Spleen (tissue), 11 donors: Measurements from ENCODE around the gene SLC25A26. TPM values are rescaled to one million over a fixed set of nuclear protein-coding genes. Genes with fewer than 3 reads are reported as not detected.

Experiments used
- DNase-seq: peaks from one replicate; pipeline ENCODE4 v3.0.0-alpha.2; 2020
- H3K27ac ChIP-seq, 8 donors: fragments of 200-600 bp; sonication (generic) in 7 of 8; 1 replicate in 4 of 8; 2 replicates in 4 of 8; pipeline versions ENCODE4 v1.5.0 to v1.8.0; 2016 to 2021; ENCODE audit warnings: inconsistent platforms in 4 of 8, mild to moderate bottlenecking in 4 of 8, moderate library complexity in 1 of 8
- H3K27me3 ChIP-seq, 7 donors: fragments of 200-600 bp; sonication (generic) in 6 of 7; replicated peaks in 1 of 7; 1 replicate in 4 of 7; 2 replicates in 3 of 7; pipeline versions ENCODE4 v1.5.0 to v1.8.0; 2016 to 2021; ENCODE audit warnings: inconsistent platforms in 3 of 7, mild to moderate bottlenecking in 1 of 7
- H3K36me3 ChIP-seq, 6 donors: fragments of 200-600 bp; sonication (generic) in 5 of 6; 1 replicate in 4 of 6; 2 replicates in 2 of 6; pipeline versions ENCODE4 v1.5.0 to v1.8.0; 2016 to 2021; ENCODE audit warnings: inconsistent platforms in 2 of 6
- H3K4me1 ChIP-seq, 6 donors: fragments of 200-600 bp; sonication (generic) in 5 of 6; 1 replicate in 3 of 6; 2 replicates in 3 of 6; pipeline versions ENCODE4 v1.5.0 to v1.8.0; 2016 to 2021; ENCODE audit warnings: inconsistent platforms in 3 of 6
- H3K4me3 ChIP-seq, 8 donors: fragments of 200-600 bp; sonication (generic) in 7 of 8; 1 replicate in 4 of 8; 2 replicates in 4 of 8; pipeline versions ENCODE4 v1.5.0 to v1.8.0; 2016 to 2021; ENCODE audit warnings: inconsistent platforms in 4 of 8, mild to moderate bottlenecking in 4 of 8, moderate library complexity in 2 of 8
- H3K9me3 ChIP-seq, 8 donors: fragments of 200-600 bp; sonication (generic) in 7 of 8; 1 replicate in 4 of 8; 2 replicates in 4 of 8; pipeline versions ENCODE4 v1.5.0 to v1.8.0; 2016 to 2021; ENCODE audit warnings: inconsistent platforms in 4 of 8
- CTCF ChIP-seq, 11 experiments: fragments of 200-600 bp in 7 of 11; fragments of 450-650 bp in 4 of 11; sonication (generic) in 4 of 11; IDR thresholded peaks in 8 of 11; conservative IDR thresholded peaks in 3 of 11; 1 replicate in 7 of 11; 2 replicates in 4 of 11; pipeline versions ENCODE4 v1.4.0 to v1.8.0; 2016 to 2021; ENCODE audit warnings: antibody characterized with exemption in 11 of 11, inconsistent platforms in 4 of 11, mild to moderate bottlenecking in 1 of 11
- POLR2A ChIP-seq, 3 donors: fragments of 450-650 bp; IDR thresholded peaks; one replicate each; pipeline ENCODE4 v1.5.1; 2017; ENCODE audit warnings: antibody characterized with exemption in 3 of 3, mild to moderate bottlenecking in 1 of 3
- POLR2AphosphoS5 ChIP-seq, 3 donors: sonication (generic); formaldehyde crosslinking; IDR thresholded peaks; one replicate each; pipeline ENCODE4 v1.5.1; 2017; ENCODE audit warnings: antibody characterized with exemption in 3 of 3
- WGBS, 5 donors: extraction: QIAGEN DNeasy Blood & Tissue Kit in 3 of 5; methylation state at CpG; one replicate each; pipeline versions ENCODE4 v1.1.5 to v1.1.7; 2013 to 2018; 5-methylcytosine and 5-hydroxymethylcytosine counted together
- intact Hi-C: fragments of 100-400 bp; cut with DNase I; formaldehyde crosslinking; loops from one replicate; pipeline ENCODE4 v1.15.0; 2023; ENCODE audit warnings: low total_unique reads
- polyA plus RNA-seq, 3 donors: library from polyadenylated mRNA; stranded (reverse); fragments of 200-250 nt; gene quantifications; one replicate each; pipeline ENCODE4 v1.2.1, GENCODE V29; 2013
- total RNA-seq, 7 donors: library from RNA; depleted of rRNA in 3 of 7; stranded (reverse); fragments of >200 nt in 3 of 7; fragmentation: NEBNext Ultra II Directional in 4 of 7; extraction: Animal tissue kit (Norgen Biotek cat#: 25700) in 4 of 7; gene quantifications; one replicate each; pipeline versions ENCODE4 v1.1.0 to v1.2.1, GENCODE V29; 2016 to 2021
- donor health status: healthy with polysubstance abuse.
- donor health status: DM: no; HTN: no; CAD: no; lungs with moderate emphysema.
- donor health status: DM: no; HTN: no; CAD: no.
- donor health status: Bipolar disorder and iron deficiency.
- donor health status: healthy.
- donor health status: DM: no; HTN: no; CAD: no.
- donor health status: DM: yes; HTN: yes; CAD: no.

The SLC25A26 gene
- total and polyA plus RNA-seq, 10 donors = 14.9 to 20.9 (median 16.0) TPM

- H3K4me3 ChIP-seq = no peak overlapping the region
- no peak for DNase-seq
Measured at GRCh38 chr3:66199089-66199473, 21.7 kb upstream of the SLC25A26 start.

GRCh38 chr3:66200147-66200546 lies 20.7 kb upstream of the SLC25A26 start:
- TF ChIP-seq POLR2AphosphoS5 (IDR thresholded peaks at IDR 0.05) (no peak), CTCF (IDR thresholded peaks at IDR 0.05 in 8 of 11, conservative IDR thresholded peaks at IDR 0.05 in 3 of 11) (no peak), POLR2A (IDR thresholded peaks at IDR 0.05) (no peak)
- no peak overlapping the region for H3K4me3 ChIP-seq
- H3K27ac ChIP-seq = no peak overlapping the region
- intact Hi-C loops = no loop called here
- WGBS, 5 donors = 46 to 65% (median 54%) methylated on average over 3 of the region's 3 CpGs
- peaks cover 0 to 4% (median 0%) of the 10 kb centered on the region in 6 donors for H3K4me1 ChIP-seq
- no peaks in the 10 kb centered on the region for H3K9me3 ChIP-seq
- DNase-seq = no peak
- H3K27me3 ChIP-seq = peaks cover 0 to 8% (median 0%) of the 10 kb centered on the region in 7 donors
- H3K36me3 ChIP-seq = no peaks in the 10 kb centered on the region

More at GRCh38 chr3:66199089-66199473, 21.7 kb upstream of the SLC25A26 start:
- Histone ChIP-seq H3K36me3 (no peaks in the 10 kb centered on the region), H3K4me1 (peaks cover 0 to 6% (median 0%) of the 10 kb centered on the region in 6 donors), H3K9me3 (no peaks in the 10 kb centered on the region), H3K27ac (no peak overlapping the region), H3K27me3 (peaks cover 0 to 15% (median 0%) of the 10 kb centered on the region in 7 donors)
- 56 to 92% (median 70%) methylated on average over 1 of the region's 1 CpG for WGBS, 5 donors
- intact Hi-C loops = no loop called here
- TF ChIP-seq CTCF (IDR thresholded peaks at IDR 0.05 in 8 of 11, conservative IDR thresholded peaks at IDR 0.05 in 3 of 11) = no peak
- no peak for TF ChIP-seq POLR2AphosphoS5 (IDR thresholded peaks at IDR 0.05)
- no peak for TF ChIP-seq POLR2A (IDR thresholded peaks at IDR 0.05)

DNA sequence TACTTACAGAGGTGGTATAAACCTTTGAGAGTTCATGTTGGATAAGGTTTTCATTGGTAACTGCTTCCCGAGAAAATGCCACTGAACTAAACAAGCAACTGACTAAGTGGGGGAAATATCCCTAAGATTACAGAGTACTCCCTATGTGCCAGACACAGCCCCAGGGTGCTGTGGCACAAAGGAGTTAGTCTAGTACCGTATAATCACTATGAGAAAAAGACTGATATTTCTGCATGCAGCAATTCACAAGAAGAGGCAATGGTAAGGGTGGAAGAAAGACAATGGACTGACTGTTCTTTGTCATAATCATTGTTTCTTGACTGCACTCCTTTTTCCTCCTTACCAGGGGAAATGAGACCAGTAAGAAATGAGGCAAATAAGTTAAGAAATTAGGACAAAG lies 20.0 kb upstream of the SLC25A26 start:
- TF ChIP-seq POLR2AphosphoS5 (IDR thresholded peaks at IDR 0.05) (no peak), POLR2A (IDR thresholded peaks at IDR 0.05) (no peak), CTCF (IDR thresholded peaks at IDR 0.05 in 8 of 11, conservative IDR thresholded peaks at IDR 0.05 in 3 of 11) (no peak)
- Histone ChIP-seq H3K27ac (no peak overlapping the region), H3K27me3 (peaks cover 0 to 2% (median 0%) of the 10 kb centered on the region in 7 donors), H3K4me1 (no peaks in the 10 kb centered on the region), H3K9me3 (no peaks in the 10 kb centered on the region), H3K4me3 (no peak overlapping the region), H3K36me3 (no peaks in the 10 kb centered on the region)
- intact Hi-C loops = no loop called here
- no peak for DNase-seq
- 75 to 93% (median 91%) methylated on average over 2 of the region's 2 CpGs for WGBS, 5 donors

DNA sequence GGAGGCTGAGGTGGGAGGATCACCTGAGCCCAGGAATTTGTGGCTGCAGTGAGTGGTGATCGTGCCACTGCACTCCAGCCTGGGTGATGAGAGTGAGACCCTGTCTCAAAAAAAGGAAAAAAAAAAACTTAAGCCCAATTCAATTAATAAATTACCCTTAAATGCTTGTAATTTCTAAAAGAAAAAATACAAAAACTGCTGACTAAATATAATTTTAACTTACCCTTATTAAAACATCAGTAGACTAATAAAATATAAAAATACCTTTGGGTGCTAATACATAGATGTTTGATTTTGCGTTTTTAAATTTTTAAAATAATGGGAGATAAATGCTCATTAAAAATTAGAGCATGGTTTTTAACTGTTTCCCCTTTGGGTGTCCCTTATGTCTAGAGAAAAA lies 17.5 kb upstream of the SLC25A26 start:
- H3K4me1 ChIP-seq = no peaks in the 10 kb centered on the region
- no peak overlapping the region for H3K4me3 ChIP-seq
- 77 to 91% (median 83%) methylated on average over 2 of the region's 2 CpGs for WGBS, 5 donors
- no peaks in the 10 kb centered on the region for H3K36me3 ChIP-seq
- H3K9me3 ChIP-seq = no peaks in the 10 kb centered on the region
- TF ChIP-seq POLR2A (IDR thresholded peaks at IDR 0.05) (no peak), POLR2AphosphoS5 (IDR thresholded peaks at IDR 0.05) (no peak), CTCF (IDR thresholded peaks at IDR 0.05 in 8 of 11, conservative IDR thresholded peaks at IDR 0.05 in 3 of 11) (no peak)
- intact Hi-C loops = no loop called here
- DNase-seq = no peak
- no peaks in the 10 kb centered on the region for H3K27me3 ChIP-seq
- no peak overlapping the region for H3K27ac ChIP-seq
